Activated CD4-positive, alpha-beta memory T cell treated with anti-CD3 and anti-CD28 coated beads, Interleukin-2, amount 10 ng/mL, durations not matched to agents 7 days and 5 days (primary cell): Measurements from ENCODE around the gene KLHL26. TPM values are rescaled to one million over a fixed set of nuclear protein-coding genes. Genes with fewer than 3 reads are reported as not detected.

Experiments used
- total RNA-seq, 2 experiments: library from RNA; stranded (reverse); gene quantifications; one replicate each; pipeline ENCODE4 v1.2.3, GENCODE V29; 2021

KLHL26 gene
- total RNA-seq, 2 experiments from 2014 or later, result 10.8 to 11.0 TPM

Other genes starting within 250 kb of the KLHL26 start
- gene LRRC25, start 239.4 kb upstream of the KLHL26 start, total RNA-seq, result not detected
- 100 to 1,000 TPM; 140 to 153 TPM for gene SSBP4, start 217.6 kb upstream of the KLHL26 start, total RNA-seq
- gene ISYNA1, start 198.9 kb upstream of the KLHL26 start, total RNA-seq, result 10 to 100 TPM; 16.7 to 18.0 TPM
- 10 to 100 TPM; 26.2 to 26.3 TPM for gene ELL, start 115.0 kb upstream of the KLHL26 start, total RNA-seq
- gene FKBP8, start 93.5 kb upstream of the KLHL26 start, total RNA-seq, result 100 to 1,000 TPM; 263 TPM
- gene KXD1, start 79.2 kb upstream of the KLHL26 start, total RNA-seq, result 10 to 100 TPM; 93.0 to 99.1 TPM
- gene UBA52, start 65.2 kb upstream of the KLHL26 start, total RNA-seq, result 1,000 to 10,000 TPM; 1,374 to 1,409 TPM
- gene REX1BD, start 48.2 kb upstream of the KLHL26 start, total RNA-seq, result 10 to 100 TPM; 81.2 to 83.3 TPM
- not detected for gene CRLF1, start 30.2 kb upstream of the KLHL26 start, total RNA-seq
- gene TMEM59L, start 24.2 kb upstream of the KLHL26 start, total RNA-seq, result under 1 TPM in 1 of 2 experiments, not detected in 1; 0.13 TPM
- 1 to 10 TPM; 5.3 TPM for gene CRTC1, start 46.7 kb downstream of the KLHL26 start, total RNA-seq
- gene COMP, start 154.3 kb downstream of the KLHL26 start, total RNA-seq, result not detected
- gene UPF1, start 194.9 kb downstream of the KLHL26 start, total RNA-seq, result 10 to 100 TPM; 74.4 to 74.6 TPM